Measurements from ENCODE around the gene LPCAT1. TPM values are rescaled to one million over a fixed set of nuclear protein-coding genes. Genes with fewer than 3 reads are reported as not detected.

The LPCAT1 gene
- total RNA-seq, 1 experiment from 2014 or later, result 75.0 TPM

DNA sequence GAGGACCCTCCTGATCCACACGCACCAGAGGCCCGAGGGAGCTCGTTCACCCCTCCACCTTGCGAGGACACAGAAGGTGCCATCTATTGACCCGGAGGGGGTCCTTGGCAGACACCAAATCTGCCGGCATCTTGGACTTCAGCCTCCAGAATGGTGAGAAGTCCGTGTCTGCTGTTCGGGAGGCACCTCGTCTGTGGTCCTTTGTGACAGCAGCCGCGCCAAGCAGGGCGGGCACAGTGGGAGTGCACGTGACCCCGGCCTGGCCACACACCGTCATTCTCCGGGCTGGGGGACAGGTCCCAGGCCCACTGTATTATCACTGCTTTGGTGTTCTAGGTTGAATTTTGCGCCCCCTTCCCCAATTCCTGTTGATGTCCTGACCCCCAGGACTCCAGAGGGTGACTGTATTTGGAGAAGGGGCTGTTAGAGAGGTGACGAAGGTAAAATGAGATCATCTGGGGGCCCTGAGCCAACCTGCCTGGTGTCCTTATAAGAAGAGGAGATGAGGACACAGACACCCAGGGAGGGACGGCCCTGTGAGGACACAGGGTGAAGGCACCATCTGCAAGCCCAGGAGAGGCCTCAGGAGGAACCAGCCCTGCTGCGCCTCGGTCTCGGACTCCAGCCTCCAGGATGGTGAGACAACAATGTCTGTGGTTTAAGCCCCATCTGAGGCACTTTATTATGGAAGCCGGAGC is 15.7 kb downstream of the LPCAT1 start:
- Histone ChIP-seq H3K27me3 (ENCODE audit: insufficient read depth, low read length) (no peaks in the 10 kb centered on the region), H4K20me1 (ENCODE audit: insufficient read depth) (no peaks in the 10 kb centered on the region), H3K9ac (ENCODE audit: low read length) (no peak overlapping the region), H3K4me3 (replicated peaks in 1 of 2; ENCODE audit: low read depth in 1 of 2, low read length in 2 of 2) (no peak overlapping the region), H3K27ac (ENCODE audit: low read depth, low read length) (no peak overlapping the region), H2AFZ (ENCODE audit: low read depth, low read length, poor library complexity, severe bottlenecking) (no peak overlapping the region), H3K36me3 (ENCODE audit: control insufficient read depth in 1 of 2, insufficient read depth in 2 of 2, low read length in 2 of 2) (peaks cover 3 to 11% of the 10 kb centered on the region in 2 experiments; a peak in 3 of 4 replicates), H3K79me2 (ENCODE audit: insufficient read depth, low read length) (peaks cover 92% of the 10 kb centered on the region), H3K9me2 (ENCODE audit: insufficient read depth) (no peaks in the 10 kb centered on the region), H3K4me1 (ENCODE audit: control insufficient read depth in 1 of 2, insufficient read depth in 2 of 2, low read length in 2 of 2) (peaks cover 0 to 17% of the 10 kb centered on the region in 2 experiments; a peak in 2 of 4 replicates), H3K4me2 (ENCODE audit: low read length) (no peak overlapping the region), H3K9me3 (ENCODE audit: control insufficient read depth in 1 of 2, insufficient read depth in 1 of 2, low read depth in 1 of 2, low read length in 2 of 2) (no peaks in the 10 kb centered on the region)
- ChIA-PET POLR2A (no interaction called here), CTCF (interaction anchor here (0.6 kb wide), 1 partner anchor 300 kb away, joined by 3 read pairs; no protein-coding TSS in a partner anchor), RAD21 (ENCODE audit: low non-redundant PET in 1 of 2, low total read pairs in 2 of 2, uncharacterized antibody in 2 of 2, unreplicated experiment in 2 of 2) (no interaction called here)
- TF ChIP-seq SRF (IDR thresholded peaks at IDR 0.05; ENCODE audit: low read depth) (no peak), POLR2AphosphoS5 (IDR thresholded peaks at IDR 0.05; ENCODE audit: low read depth, low read length) (no peak), ELF1 (IDR thresholded peaks at IDR 0.05; ENCODE audit: borderline replicate concordance, low read depth) (no peak), RAD21 (IDR thresholded peaks at IDR 0.05; ENCODE audit: low read depth) (no peak), TCF7L2 (IDR thresholded peaks at IDR 0.05; ENCODE audit: borderline replicate concordance, extremely low read depth, insufficient read depth, insufficient read length) (no peak), FOSL1 (IDR thresholded peaks at IDR 0.05; ENCODE audit: low read depth) (no peak), EZH2phosphoT487 (IDR thresholded peaks at IDR 0.05; ENCODE audit: borderline replicate concordance) (no peak), ZNF274 (IDR thresholded peaks at IDR 0.05; ENCODE audit: low read depth, low read length) (no peak), POLR2A (IDR thresholded peaks at IDR 0.05; ENCODE audit: borderline replicate concordance, extremely low read depth, insufficient read depth, insufficient read length) (no peak), SIN3A (IDR thresholded peaks at IDR 0.05; ENCODE audit: low read depth) (no peak), EGR1 (IDR thresholded peaks at IDR 0.05; ENCODE audit: low read depth) (no peak), YY1 (IDR thresholded peaks at IDR 0.05; ENCODE audit: extremely low read depth, insufficient replicate concordance, low read depth, low read length) (no peak), SP1 (IDR thresholded peaks at IDR 0.05; ENCODE audit: low read depth) (no peak), JUND (IDR thresholded peaks at IDR 0.05) (no peak), CEBPB (IDR thresholded peaks at IDR 0.05; ENCODE audit: low read depth) (no peak)
- TF ChIP-seq, protein P1, sequence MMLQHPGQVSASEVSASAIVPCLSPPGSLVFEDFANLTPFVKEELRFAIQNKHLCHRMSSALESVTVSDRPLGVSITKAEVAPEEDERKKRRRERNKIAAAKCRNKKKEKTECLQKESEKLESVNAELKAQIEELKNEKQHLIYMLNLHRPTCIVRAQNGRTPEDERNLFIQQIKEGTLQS (IDR thresholded peaks at IDR 0.05), result no peak
- TF ChIP-seq, protein P2, sequence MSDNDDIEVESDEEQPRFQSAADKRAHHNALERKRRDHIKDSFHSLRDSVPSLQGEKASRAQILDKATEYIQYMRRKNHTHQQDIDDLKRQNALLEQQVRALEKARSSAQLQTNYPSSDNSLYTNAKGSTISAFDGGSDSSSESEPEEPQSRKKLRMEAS (IDR thresholded peaks at IDR 0.05), result no peak
- TF ChIP-seq, protein P3, sequence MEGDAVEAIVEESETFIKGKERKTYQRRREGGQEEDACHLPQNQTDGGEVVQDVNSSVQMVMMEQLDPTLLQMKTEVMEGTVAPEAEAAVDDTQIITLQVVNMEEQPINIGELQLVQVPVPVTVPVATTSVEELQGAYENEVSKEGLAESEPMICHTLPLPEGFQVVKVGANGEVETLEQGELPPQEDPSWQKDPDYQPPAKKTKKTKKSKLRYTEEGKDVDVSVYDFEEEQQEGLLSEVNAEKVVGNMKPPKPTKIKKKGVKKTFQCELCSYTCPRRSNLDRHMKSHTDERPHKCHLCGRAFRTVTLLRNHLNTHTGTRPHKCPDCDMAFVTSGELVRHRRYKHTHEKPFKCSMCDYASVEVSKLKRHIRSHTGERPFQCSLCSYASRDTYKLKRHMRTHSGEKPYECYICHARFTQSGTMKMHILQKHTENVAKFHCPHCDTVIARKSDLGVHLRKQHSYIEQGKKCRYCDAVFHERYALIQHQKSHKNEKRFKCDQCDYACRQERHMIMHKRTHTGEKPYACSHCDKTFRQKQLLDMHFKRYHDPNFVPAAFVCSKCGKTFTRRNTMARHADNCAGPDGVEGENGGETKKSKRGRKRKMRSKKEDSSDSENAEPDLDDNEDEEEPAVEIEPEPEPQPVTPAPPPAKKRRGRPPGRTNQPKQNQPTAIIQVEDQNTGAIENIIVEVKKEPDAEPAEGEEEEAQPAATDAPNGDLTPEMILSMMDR (IDR thresholded peaks at IDR 0.05 in 2 of 3, conservative IDR thresholded peaks at IDR 0.05 in 1 of 3; ENCODE audit: borderline replicate concordance in 1 of 3, insufficient read depth in 1 of 3, low read depth in 2 of 3, low read length in 2 of 3), result no peak
- no peak for ATAC-seq
- DNase-seq (ENCODE audit: low read depth, low spot score), result no peak
- intact Hi-C loops (cut with micrococcal nuclease), result no loop called here
- BruUV-seq (replicated peaks), result no TSS peak

Measured in HCT116 (cell line).